ENCODE data around the gene MKNK1.

- TF ChIP-seq CTCF (conservative IDR thresholded peaks at IDR 0.05; ENCODE audit: low read depth, low read length) = no peak
- no peak for TF ChIP-seq POLR2A (IDR thresholded peaks at IDR 0.05; ENCODE audit: low read depth, low read length)
Observed at GRCh38 chr1:46615735-46616134, 11.7 kb upstream of the MKNK1 start.

All from IMR-90 (cell line).